Activated T-cell treated with anti-CD3 and anti-CD28 coated beads for 1 hour (primary cell): ENCODE results near the gene SIGLEC6.

Experiments used
- DNase-seq: peaks from one replicate; pipeline ENCODE4 v3.0.0-alpha.2; 2020; ENCODE audit warnings: low read depth

The SIGLEC6 gene

DNA sequence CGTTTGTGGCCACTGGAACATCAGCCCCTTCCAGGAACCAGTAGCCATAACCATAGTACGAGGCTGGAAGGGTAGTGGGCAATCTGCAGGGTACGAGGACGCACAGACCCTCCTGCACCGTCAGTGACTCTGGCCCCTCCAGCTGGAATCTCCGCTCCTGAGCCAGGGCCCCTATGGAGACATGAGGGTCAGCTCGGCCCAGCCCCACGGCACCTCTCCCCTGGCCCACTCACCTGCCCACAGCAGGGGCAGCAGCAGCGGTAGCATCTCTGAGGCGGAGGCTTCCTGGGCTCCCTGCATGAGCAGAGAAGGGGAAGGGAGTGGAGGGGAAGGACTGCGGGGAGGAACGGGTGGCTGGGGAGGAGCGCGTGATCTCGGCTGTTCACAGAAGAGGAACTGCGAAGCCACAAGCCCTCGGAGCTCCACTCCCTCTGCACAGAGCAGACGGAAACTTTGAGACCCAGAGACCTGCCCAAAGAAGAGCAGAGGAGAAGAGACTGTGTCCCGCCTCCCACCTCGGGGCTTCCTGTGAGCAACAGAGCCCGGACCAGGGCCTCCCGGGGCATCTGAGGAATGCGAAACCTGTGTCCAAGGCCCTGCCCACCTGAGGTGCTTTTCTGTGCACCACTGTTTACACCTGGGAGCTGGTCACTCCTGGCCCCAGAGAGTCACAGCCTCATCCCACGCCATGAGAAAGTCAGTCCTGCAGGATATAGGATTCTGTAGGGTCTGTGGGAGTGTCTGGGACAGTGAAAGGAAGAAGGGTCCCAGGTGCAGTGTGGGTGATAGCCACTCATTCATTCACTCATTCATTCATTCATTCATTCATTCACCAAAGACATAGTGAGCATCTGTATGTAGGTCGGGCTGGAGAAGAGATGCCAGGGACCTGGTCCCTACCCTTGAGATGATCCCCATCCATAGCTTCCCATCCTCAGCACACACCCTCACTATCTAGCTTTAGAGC is at the start of gene SIGLEC6:
Gene SIGLEC6, minus strand, starts transcription at position 322 of the 967 bp plus-strand sequence. Its CDS starts 22 bp downstream, at position 300.
- no peak for DNase-seq

- DNase-seq: no peak
These were observed 45.4 kb upstream of the SIGLEC6 start for GRCh38 chr19:51576850-51577249.

DNA sequence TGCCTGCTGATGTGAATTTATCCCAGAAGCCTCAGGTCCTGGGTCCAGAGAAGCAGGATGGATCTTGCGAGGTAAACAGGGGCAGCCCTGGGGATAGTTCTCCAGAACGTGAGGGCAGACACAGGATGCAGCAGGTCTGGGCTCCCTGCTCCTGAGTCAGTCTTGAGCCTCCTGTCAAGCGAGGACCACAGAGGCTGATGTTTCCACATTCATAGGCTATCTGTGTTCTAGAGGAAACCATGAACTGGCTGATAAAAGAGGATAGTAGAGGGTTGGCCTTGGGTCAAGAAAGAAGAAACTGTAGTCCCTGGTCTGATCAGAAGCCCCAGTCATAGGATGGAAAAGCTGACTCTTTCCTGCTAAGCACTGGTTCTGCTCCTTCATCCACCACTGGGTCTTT is 41.9 kb upstream of the SIGLEC6 start:
- DNase-seq: no peak

DNA sequence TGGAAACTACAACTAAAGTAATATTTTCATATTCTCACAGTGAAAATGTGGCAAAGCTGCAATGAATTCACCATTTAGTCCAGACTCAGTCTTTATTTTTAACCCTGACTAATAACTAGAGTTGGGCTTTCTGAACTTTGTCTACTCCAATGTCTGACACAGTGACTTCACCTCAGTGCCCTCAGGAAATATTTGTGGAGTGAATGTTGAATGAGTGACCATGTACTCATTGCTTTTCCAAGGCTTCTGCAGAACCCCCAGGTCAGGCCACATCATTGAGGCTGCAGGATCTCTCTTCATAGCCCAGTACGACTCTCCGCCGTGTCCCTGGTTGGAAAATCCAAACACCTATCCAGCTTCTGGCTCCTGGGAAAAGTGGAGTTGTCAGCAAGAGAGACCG is 41.4 kb upstream of the SIGLEC6 start:
- no peak for DNase-seq

DNA sequence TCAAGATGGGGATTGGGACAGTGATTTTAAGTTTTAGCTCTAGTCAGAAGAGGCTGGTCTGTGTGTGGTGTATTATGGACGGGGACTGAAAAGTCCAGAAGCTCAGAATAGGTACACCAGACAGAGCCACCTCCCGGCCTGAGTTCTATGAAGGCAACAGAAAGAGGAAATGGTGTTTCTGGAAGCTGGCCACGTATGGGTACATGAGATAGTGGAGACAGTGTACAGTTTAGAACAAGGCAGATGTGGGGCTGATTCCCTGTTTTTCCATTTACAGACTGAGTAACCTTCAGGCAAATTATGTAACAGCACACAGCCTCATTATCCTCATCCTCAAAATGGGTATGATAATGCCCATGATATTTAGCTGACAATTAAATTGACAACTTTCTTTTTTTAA is 40.9 kb upstream of the SIGLEC6 start:
- no peak for DNase-seq

- DNase-seq: no peak
These were observed 40.1 kb upstream of the SIGLEC6 start for GRCh38 chr19:51571599-51571998.

GRCh38 chr19:51570962-51571575 is 39.6 kb upstream of the SIGLEC6 start, which contains the start of gene ZNF175:
ZNF175 (plus strand) TSS chr19:51571283; CDS start chr19:51573330, 2,047 bp downstream.
- DNase-seq: peak; percentile 75

- DNase-seq: no peak
These were observed 37.0 kb upstream of the SIGLEC6 start for GRCh38 chr19:51568456-51568855.

- DNase-seq: no peak
These were observed 36.1 kb upstream of the SIGLEC6 start for GRCh38 chr19:51567583-51567982.

- no peak for DNase-seq
These were observed 35.1 kb upstream of the SIGLEC6 start for GRCh38 chr19:51566489-51567100.

GRCh38 chr19:51565583-51565982 is 34.1 kb upstream of the SIGLEC6 start:
- DNase-seq: no peak

DNA sequence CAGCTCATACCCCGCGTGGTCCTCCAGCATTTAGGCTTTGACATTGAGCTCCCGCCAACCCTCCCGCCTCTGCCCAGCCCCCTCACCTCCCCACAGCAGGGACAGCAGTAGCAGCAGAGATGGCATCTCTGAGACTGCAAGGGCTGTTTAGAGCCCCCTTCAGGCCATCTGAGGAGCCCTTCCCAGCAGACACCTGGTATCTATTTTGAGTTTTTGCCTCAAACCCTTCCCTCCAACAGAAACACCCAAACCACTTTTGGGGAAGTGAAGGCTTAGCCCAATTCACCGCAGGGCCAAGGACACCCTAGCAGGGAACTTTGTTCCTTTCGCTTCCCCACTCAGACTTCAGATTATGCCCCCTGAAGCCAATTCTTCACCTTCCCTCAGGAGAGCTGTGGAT is 33.3 kb upstream of the SIGLEC6 start:
- no peak for DNase-seq

GRCh38 chr19:51560339-51560738 is 28.9 kb upstream of the SIGLEC6 start:
- DNase-seq: no peak

GRCh38 chr19:51559240-51559639 is 27.8 kb upstream of the SIGLEC6 start:
- no peak for DNase-seq

- peak; percentile 26 for DNase-seq
These were observed 21.7 kb upstream of the SIGLEC6 start for GRCh38 chr19:51552996-51553725.

DNA sequence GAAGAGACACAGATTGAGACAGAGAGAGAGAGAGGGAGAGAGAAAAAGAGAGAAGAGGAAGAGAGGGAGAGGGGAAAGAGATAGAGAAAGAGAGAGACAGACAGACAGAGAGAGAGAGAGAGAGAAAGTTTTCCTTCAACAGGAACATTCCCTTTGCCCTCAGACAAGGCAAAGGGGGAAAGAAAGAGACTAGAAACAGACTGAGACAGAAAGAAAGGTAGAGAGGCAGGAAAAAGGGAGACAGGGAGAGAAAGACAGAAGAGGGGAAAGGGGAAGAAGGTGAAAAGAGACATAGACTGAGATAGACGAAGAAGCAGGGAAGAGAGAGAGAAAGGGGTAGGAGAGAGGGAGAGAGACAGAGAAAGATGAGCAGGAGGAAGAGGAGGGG is 21.1 kb upstream of the SIGLEC6 start:
- no peak for DNase-seq

GRCh38 chr19:51551673-51552432 is 20.4 kb upstream of the SIGLEC6 start:
- DNase-seq: no peak

GRCh38 chr19:51550848-51551672 is 19.6 kb upstream of the SIGLEC6 start:
- no peak for DNase-seq

DNA sequence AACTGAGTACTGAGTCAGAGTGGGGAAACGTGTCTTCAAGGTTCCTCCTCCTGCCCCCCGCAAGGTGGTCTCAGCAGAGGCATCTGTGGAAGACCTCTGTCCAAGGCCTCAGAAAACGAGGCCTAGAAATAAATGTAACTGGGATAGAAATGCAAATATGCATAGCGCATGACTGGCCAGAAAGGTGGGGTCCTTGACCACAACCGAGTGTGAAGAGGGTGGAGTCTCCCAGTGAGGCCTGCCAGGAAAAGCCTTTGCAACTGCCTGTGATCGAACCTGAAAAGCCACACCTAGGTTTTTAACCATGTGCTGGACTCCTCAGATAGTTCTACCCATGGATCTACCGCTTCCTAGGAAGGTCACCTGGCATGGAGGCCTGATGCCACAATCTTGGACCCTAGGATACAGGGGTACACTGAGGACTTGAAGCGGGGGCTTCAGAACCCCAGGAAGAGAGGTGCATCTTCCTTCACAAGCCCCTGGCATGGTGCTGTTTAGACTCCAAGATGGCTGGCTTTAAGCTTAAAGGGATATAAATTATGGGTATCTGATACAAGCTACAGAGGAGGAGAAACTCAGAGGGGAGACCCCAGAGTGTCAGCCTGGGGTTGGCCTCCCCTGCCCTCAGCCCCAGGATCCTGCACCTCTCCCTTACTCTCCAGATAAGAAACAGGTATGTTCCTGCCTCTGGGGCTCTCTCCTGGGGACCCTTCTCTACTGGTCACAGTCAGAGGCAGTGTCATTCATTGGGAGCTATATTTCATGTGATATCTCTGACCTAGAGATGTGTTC is 18.3 kb upstream of the SIGLEC6 start:
- no peak for DNase-seq

- DNase-seq: no peak
These were observed 17.4 kb upstream of the SIGLEC6 start for GRCh38 chr19:51548891-51549305.
